ENCODE results near the gene NTNG1. TPM values are rescaled to one million over a fixed set of nuclear protein-coding genes. Genes with fewer than 3 reads are reported as not detected.
A peak's percentile ranks its signal among the peaks of the same experiment; 100 is the strongest.

The NTNG1 gene
- total RNA-seq, 1 donor: 9.1 TPM

- no peak for DNase-seq (ENCODE audit: low read depth)
- no peak for TF ChIP-seq CTCF (IDR thresholded peaks at IDR 0.05; ENCODE audit: insufficient read depth, low read depth, low read length)
- no peak overlapping the region for H3K4me3 ChIP-seq (ENCODE audit: low read depth, low read length)
Measured at GRCh38 chr1:107363154-107363553, 222.3 kb downstream of the NTNG1 start.

DNA sequence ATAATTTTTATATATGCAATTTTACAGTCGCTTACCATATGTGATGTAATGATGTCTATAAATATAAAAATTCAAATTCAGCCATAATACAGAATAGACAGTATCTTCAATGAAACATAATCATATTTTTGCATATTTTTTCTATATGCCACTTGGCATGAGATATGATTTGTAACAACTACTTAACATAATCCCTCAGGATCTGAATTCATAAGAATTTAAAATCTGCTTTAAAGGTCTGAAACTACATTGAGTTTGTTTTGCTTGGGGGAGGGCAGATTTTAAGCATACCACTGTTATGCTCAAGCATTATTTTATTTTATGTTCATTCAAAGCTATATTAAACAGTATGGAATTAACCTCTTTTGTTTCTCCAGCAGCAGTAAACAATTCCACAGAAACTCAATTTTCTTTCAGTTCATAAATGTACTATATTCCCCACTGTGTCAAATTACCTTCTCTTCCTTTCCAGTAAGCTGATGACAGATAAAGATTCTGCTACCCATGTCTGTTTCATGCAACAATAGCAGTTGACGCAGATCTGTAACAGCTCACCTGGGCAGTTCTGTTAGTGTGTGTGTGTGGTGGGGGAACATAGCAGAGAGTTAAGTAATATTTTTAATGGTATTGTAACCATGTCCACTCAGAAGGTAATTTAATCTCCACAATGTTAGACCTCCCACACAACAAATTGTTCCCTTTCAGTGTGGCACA lies 224.8 kb downstream of the NTNG1 start:
- TF ChIP-seq CTCF (IDR thresholded peaks at IDR 0.05; ENCODE audit: insufficient read depth, low read depth, low read length): no peak
- no peak for DNase-seq (ENCODE audit: low read depth)
- no peak overlapping the region for H3K4me3 ChIP-seq (ENCODE audit: low read depth, low read length)

- DNase-seq (ENCODE audit: low read depth): no peak
- H3K4me3 ChIP-seq (ENCODE audit: low read depth, low read length): no peak overlapping the region
- TF ChIP-seq CTCF (IDR thresholded peaks at IDR 0.05; ENCODE audit: insufficient read depth, low read depth, low read length): no peak
Measured at GRCh38 chr1:107378426-107378825, 237.6 kb downstream of the NTNG1 start.

- no peak overlapping the region for H3K4me3 ChIP-seq (ENCODE audit: low read depth, low read length)
- DNase-seq (ENCODE audit: low read depth): no peak
- no peak for TF ChIP-seq CTCF (IDR thresholded peaks at IDR 0.05; ENCODE audit: insufficient read depth, low read depth, low read length)
Measured at GRCh38 chr1:107378866-107379265, 238.0 kb downstream of the NTNG1 start.

- no peak for DNase-seq (ENCODE audit: low read depth)
- TF ChIP-seq CTCF (IDR thresholded peaks at IDR 0.05; ENCODE audit: insufficient read depth, low read depth, low read length): no peak
- H3K4me3 ChIP-seq (ENCODE audit: low read depth, low read length): no peak overlapping the region
Measured at GRCh38 chr1:107379826-107380225, 239.0 kb downstream of the NTNG1 start.

- H3K4me3 ChIP-seq (ENCODE audit: low read depth, low read length): no peak overlapping the region
- peak; percentile 45 for DNase-seq (ENCODE audit: low read depth)
- no peak for TF ChIP-seq CTCF (IDR thresholded peaks at IDR 0.05; ENCODE audit: insufficient read depth, low read depth, low read length)
Measured at GRCh38 chr1:107389410-107390396, 248.9 kb downstream of the NTNG1 start.

Data from fibroblast of villous mesenchyme (primary cell).